Myocyte (in vitro differentiated cells): Measurements from ENCODE around the gene TTN. TPM values are rescaled to one million over a fixed set of nuclear protein-coding genes. Genes with fewer than 3 reads are reported as not detected.

Source experiments
- DNase-seq: peaks from one replicate; pipeline ENCODE4 v3.0.0-alpha.2; 2012; ENCODE audit warnings: low read depth
- total RNA-seq: library from RNA; depleted of rRNA; stranded (reverse); fragments of >200 nt; gene quantifications from 2 replicates; pipeline ENCODE4 v1.2.3, GENCODE V29; 2014

Gene TTN
- total RNA-seq, 1 donor from 2014 or later = 1,448 TPM

- DNase-seq = no peak
Observed at GRCh38 chr2:178502751-178503150, 304.5 kb downstream of the TTN start.

- no peak for DNase-seq
Observed at GRCh38 chr2:178499640-178500039, 307.6 kb downstream of the TTN start.

GRCh38 chr2:178498137-178498536 lies 309.1 kb downstream of the TTN start:
- DNase-seq = peak; percentile 49

- no peak for DNase-seq
Observed at GRCh38 chr2:178496049-178496448, 311.2 kb downstream of the TTN start.

GRCh38 chr2:178491612-178492011 lies 315.6 kb downstream of the TTN start:
- no peak for DNase-seq

- no peak for DNase-seq
Observed at GRCh38 chr2:178485356-178485755, 321.9 kb downstream of the TTN start.

- peak; percentile 32 for DNase-seq
Observed at GRCh38 chr2:178484245-178485041, 322.8 kb downstream of the TTN start.

- no peak for DNase-seq
Observed at GRCh38 chr2:178482437-178482836, 324.8 kb downstream of the TTN start.

GRCh38 chr2:178480227-178481181 lies 326.7 kb downstream of the TTN start, which contains the start of gene PLEKHA3:
PLEKHA3 (plus strand) TSS chr2:178480457; CDS start chr2:178480870, 413 bp downstream.
- peak; percentile 98 for DNase-seq

- no peak for DNase-seq
Observed at GRCh38 chr2:178479758-178480226, 327.4 kb downstream of the TTN start.

- DNase-seq = no peak
Observed at GRCh38 chr2:178479275-178479616, 328.0 kb downstream of the TTN start.

GRCh38 chr2:178478439-178479274 lies 328.6 kb downstream of the TTN start, which contains the start of gene FKBP7:
FKBP7 (minus strand) TSS chr2:178478600; CDS start chr2:178478499, 101 bp downstream.
- peak; percentile 85 for DNase-seq

GRCh38 chr2:178478130-178478438 lies 329.1 kb downstream of the TTN start:
- DNase-seq = no peak

GRCh38 chr2:178477443-178478129 lies 329.6 kb downstream of the TTN start:
- DNase-seq = peak; percentile 27

- DNase-seq = no peak
Observed at GRCh38 chr2:178476477-178476876, 330.7 kb downstream of the TTN start.

Other genes with a start within 250 kb of the TTN start
- gene CCDC141, start 242.7 kb upstream of the TTN start, total RNA-seq = 32.4 and 61.8 TPM in 2 replicates